Stimulated activated CD4-positive, alpha-beta T cell treated with anti-CD3 and anti-CD28 coated beads, Interleukin-12 subunit alpha, Interleukin-12 subunit beta, amount 100 ng/mL, for 48 hours (primary cell): ENCODE results near the gene TMEM186.
"Not testable (repeated sequence)": the region's sequence is repeated elsewhere in the genome, so short reads cannot be mapped to it uniquely, and the experiment has no call there.

Experiments
- DNase-seq, 3 donors: peaks; one replicate each; pipeline ENCODE4 v3.0.0-alpha.2; 2020; ENCODE audit warnings: low read depth in 2 of 3, low spot score in 1 of 3

The TMEM186 gene

DNA sequence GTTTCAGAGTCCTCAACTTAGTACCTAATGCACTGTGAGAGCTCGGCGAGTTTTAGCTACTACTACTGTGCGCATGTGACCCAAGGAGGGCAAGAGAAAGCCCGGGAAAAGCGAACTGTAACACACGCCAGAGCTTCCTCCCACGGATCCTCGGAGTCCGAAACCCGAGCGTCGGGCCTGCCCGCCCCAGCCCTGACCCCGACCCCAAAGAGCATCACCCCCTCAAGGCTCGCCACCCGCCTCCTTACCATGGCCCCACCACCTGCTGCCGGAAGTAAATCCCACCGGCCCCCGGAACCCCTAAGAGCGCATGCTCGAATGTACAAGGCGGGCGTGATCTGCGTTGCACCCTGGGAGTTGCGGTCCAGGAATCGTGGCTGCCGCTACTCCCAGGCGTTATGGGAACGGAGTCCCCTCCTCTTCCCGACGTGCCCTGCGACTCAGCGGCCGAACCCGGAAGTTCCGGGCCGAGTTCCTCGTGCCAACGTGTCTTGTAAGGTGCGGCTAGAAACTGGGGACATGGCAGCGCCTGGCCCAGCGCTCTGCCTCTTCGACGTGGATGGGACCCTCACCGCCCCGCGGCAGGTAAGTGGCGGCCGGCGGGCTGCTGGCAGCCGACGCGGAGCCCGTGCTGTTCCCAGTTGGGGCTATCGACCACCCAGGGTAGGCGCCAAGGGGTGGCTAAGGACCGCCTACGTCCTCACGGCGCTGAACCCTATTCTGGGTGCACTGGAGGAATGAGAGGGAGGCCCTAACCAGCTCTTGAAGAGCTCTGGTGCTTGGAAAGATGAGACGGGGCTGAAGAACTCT is at the start of gene TMEM186, which contains the start of gene PMM2:
TSS of gene TMEM186 (minus strand) at position 276 of the 810 bp plus-strand sequence. CDS start at position 251, 25 bp downstream.
TSS of gene PMM2 (plus strand) at position 476 of the 810 bp plus-strand sequence. CDS start at position 520, 44 bp downstream.
- DNase-seq, result peak; percentile 89 to 94 (median 92)

GRCh38 chr16:8847145-8847544 is 49.7 kb upstream of the TMEM186 start:
- no peak for DNase-seq

- no peak for DNase-seq
Measured at GRCh38 chr16:8846401-8846932, 49.0 kb upstream of the TMEM186 start.

DNA sequence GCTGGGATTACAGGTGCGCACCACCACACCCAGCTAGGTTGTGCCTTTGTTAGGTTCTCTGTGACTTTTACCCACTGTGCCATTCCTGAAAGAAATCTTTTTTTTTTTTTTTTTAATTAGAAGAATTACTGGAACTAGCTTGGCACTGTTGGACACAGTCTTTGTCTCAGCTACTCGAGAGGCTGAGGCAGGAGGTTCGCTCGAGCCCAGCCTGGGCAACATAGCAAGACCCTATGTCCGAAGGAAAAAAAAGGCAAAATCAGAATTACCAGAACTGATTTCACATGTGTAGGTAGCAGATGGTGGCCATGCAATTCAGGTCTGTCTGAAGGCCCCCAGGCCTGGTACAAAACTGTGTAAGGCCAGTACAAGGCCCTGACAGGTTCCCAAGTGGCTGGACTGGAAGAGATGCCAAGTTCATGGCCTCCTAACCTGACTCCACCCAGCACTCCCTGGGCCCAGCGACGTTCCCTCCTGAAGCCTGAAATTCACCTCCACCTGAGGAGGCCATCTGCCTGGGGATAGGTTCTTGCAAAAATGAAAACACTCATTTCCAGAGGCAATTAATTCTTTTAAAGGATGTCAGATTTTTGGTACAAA is 48.4 kb upstream of the TMEM186 start:
- DNase-seq, result no peak

- DNase-seq, result not testable (repeated sequence)
Measured at GRCh38 chr16:8843296-8843695, 45.9 kb upstream of the TMEM186 start.

DNA sequence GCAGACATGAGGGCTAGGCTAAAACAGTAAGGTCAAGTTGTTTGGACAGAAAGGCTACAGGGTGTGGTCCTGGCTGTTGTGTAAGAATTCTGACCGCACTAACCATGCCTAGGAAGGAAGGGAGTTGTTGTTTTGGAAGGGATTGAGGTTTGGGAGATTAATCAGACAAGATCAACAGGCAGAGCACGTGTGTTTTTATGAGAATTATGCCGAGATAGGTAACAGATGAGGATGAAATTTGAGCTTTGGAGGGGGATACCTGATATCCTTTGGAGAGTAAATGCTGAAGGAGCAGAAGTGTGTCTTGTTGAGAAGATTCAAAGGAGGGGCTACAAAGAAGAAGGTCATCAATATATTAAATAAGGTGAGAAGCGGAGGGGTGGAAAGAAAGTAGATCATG is 44.6 kb upstream of the TMEM186 start:
- not testable (repeated sequence) for DNase-seq

GRCh38 chr16:8837594-8837993 is 40.2 kb upstream of the TMEM186 start:
- not testable (repeated sequence) for DNase-seq

- not testable (repeated sequence) for DNase-seq
Measured at GRCh38 chr16:8836797-8837196, 39.4 kb upstream of the TMEM186 start.

GRCh38 chr16:8832717-8833105 is 35.3 kb upstream of the TMEM186 start:
- DNase-seq, result no peak

GRCh38 chr16:8831871-8832716 is 34.7 kb upstream of the TMEM186 start:
- no peak for DNase-seq

DNA sequence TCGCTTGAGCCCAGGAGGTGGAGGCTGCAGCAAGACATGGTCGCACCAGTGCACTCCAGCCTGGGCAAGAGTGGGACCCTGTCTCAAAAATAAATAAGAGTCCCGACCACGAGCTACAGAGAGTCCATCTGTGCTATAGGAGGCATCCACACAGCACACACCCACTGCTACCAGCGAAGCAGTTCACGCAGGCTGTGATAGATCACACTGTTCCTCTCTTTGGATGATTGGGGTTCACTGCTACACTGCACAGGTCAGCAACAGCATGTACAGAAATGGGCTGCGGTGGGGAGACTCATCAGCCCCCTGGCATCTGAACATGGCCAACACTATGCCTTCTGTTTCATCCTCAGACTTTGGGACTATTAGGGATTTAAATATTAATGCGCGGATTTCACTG is 34.0 kb upstream of the TMEM186 start:
- DNase-seq, result no peak

- no peak for DNase-seq
Measured at GRCh38 chr16:8828541-8829165, 31.2 kb upstream of the TMEM186 start.

DNA sequence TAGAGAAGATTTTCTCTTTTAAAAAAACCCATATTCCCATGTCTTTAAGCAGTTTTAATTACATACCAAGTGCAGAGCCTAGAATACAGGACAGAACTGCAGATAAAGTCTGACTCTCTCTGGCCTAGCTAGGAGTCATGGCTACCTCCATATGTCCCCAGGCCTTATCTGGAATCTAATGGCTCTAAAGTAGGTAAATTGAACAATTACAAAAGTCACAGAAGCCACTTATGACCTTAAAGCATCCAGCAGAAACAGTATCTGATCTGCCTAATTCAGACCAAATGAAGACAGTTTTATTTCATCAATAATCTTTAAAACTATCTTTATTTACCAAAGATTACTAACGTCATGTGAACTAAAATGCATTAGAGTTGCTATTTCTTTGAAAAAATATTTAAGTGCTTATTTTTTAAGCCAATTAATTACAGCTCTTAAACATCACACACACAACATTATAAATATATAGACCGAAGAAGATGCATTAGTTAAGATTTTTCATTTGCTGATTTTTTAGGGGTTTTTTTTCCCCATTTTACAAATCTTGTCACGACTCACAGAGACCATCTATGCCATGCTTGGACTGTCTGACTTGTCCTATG is 28.9 kb upstream of the TMEM186 start:
- DNase-seq, result no peak

- DNase-seq, result no peak
Measured at GRCh38 chr16:8822403-8822802, 25.0 kb upstream of the TMEM186 start.

GRCh38 chr16:8819411-8820034 is 22.1 kb upstream of the TMEM186 start:
- no peak for DNase-seq

- DNase-seq, result no peak
Measured at GRCh38 chr16:8818504-8819270, 21.2 kb upstream of the TMEM186 start.

DNA sequence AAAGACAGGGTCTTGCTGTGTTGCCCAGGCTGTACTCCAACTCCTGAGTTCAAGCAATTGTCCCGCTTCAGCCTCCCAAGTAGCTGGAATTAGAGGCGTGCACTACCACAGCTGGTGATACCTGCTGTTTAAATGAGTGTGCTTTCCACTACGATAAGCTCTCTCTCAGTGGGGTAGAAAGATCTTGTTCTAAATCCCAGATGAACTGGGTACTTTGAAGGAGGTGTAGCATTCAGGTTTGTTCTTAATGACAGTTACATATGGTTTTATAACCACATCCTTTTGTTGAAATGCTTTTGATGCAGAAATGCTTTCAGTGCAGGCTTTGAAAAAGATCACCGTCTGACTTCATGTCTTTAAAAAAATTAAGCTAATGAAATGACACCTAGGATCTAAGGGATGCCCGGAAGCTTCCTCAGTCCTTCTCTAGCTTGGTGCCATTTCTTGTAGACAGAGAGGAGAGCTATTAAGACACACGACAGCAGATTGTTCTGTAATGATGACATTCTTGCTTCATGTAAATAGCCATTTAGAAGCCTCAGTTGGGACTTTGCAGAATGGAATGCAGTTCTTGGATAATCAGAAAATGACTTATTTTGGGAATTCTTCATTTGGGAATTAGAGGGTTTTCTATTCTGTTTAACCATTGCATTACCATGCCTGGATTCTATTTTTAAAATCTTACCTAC is 19.7 kb upstream of the TMEM186 start:
- no peak for DNase-seq

DNA sequence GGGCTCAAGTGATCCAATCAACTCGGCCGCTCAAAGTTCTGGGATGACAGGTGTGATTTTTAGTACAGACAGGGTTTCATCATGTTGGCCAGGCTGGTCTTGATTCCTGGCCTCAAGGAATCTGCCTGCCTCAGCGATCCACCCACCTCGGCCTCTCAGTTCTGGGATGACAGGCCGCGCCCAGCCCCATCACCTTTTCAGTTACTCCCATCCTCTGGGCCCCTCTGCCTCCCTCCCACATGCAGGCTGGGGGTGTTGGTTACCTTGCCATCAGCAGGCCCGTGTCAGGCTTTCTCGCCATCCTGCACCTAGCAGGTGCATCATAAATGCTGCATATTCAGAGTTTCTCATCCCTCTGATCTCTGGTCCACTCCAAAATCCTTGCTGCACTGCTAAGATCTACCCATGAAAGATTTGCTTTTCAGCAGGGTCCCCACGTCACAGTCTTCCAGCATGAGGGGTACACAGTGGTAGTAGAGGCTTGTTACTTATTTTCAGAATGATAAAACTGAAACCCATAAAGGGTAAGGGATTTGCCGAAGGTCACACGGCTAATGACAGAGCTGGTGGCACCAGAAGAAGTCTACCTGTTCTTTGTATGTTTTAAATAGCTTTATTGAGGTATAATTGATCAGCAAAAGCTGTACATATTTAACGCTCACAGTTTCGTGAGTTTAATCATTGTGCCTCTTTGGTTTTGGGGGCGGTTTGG is 16.8 kb upstream of the TMEM186 start:
- DNase-seq, result no peak
